Neural crest cell (in vitro differentiated cells): ENCODE results near the gene LRRC59. TPM values are rescaled to one million over a fixed set of nuclear protein-coding genes. Genes with fewer than 3 reads are reported as not detected.
A peak's percentile ranks its signal among the peaks of the same experiment; 100 is the strongest.
"Not testable (repeated sequence)": the region's sequence is repeated elsewhere in the genome, so short reads cannot be mapped to it uniquely, and the experiment has no call there.

Source experiments
- DNase-seq: peaks from one replicate; pipeline ENCODE4 v3.0.0; 2021; ENCODE audit warnings: low read depth, mixed read lengths, low spot score
- H3K27ac Mint-ChIP-seq: one replicate; pipeline ENCODE4 v1.8.0; 2021; ENCODE audit warnings: mild to moderate bottlenecking, mixed read lengths; ENCODE audit not compliant: unreplicated experiment
- H3K27me3 Mint-ChIP-seq: 2 replicates; pipeline ENCODE4 v1.8.0; 2021; ENCODE audit warnings: low read depth, mild to moderate bottlenecking, mixed read lengths
- H3K36me3 Mint-ChIP-seq: 2 replicates; pipeline ENCODE4 v1.8.0; 2021; ENCODE audit warnings: low read depth, mild to moderate bottlenecking, mixed read lengths
- H3K4me1 Mint-ChIP-seq: 2 replicates; pipeline ENCODE4 v1.8.0; 2021; ENCODE audit warnings: mixed read lengths
- H3K4me3 Mint-ChIP-seq: one replicate; pipeline ENCODE4 v1.8.0; 2021; ENCODE audit warnings: mild to moderate bottlenecking, mixed read lengths
- H3K9me3 Mint-ChIP-seq: 2 replicates; pipeline ENCODE4 v1.8.0; 2021; ENCODE audit warnings: mixed read lengths
- CTCF ChIP-seq: fragments of 200-600 bp; sonication (generic); conservative IDR thresholded peaks from 2 replicates; pipeline ENCODE4 v1.5.0; 2021; ENCODE audit warnings: antibody characterized with exemption, mild to moderate bottlenecking
- total RNA-seq: library from RNA; stranded (reverse); gene quantifications from 2 replicates; pipeline ENCODE4 v1.2.1, GENCODE V29; 2021

LRRC59 gene
- total RNA-seq, 1 donor from 2014 or later, result 92.7 TPM

GRCh38 chr17:50344731-50345365 is 52.5 kb downstream of the LRRC59 start:
- Mint-ChIP-seq H3K27ac (no peak overlapping the region), H3K36me3 (no peaks in the 10 kb centered on the region), H3K9me3 (no peaks in the 10 kb centered on the region), H3K4me3 (peak overlapping the region; percentile 75), H3K4me1 (peaks cover 38% of the 10 kb centered on the region), H3K27me3 (peaks cover 10% of the 10 kb centered on the region)
- no peak for DNase-seq
- TF ChIP-seq CTCF, result no peak

GRCh38 chr17:50339381-50339780 is 57.9 kb downstream of the LRRC59 start:
- Mint-ChIP-seq H3K36me3 (peaks cover 2% of the 10 kb centered on the region), H3K4me3 (no peak overlapping the region), H3K9me3 (peaks cover 3% of the 10 kb centered on the region), H3K27me3 (peaks cover 2% of the 10 kb centered on the region), H3K4me1 (peaks cover 2% of the 10 kb centered on the region), H3K27ac (no peak overlapping the region)
- TF ChIP-seq CTCF, result no peak
- no peak for DNase-seq

- no peaks in the 10 kb centered on the region for H3K27me3 Mint-ChIP-seq
- no peak overlapping the region for H3K27ac Mint-ChIP-seq
- no peak for TF ChIP-seq CTCF
- peaks cover 6% of the 10 kb centered on the region for H3K4me1 Mint-ChIP-seq
- DNase-seq, result no peak
- peaks cover 2% of the 10 kb centered on the region for H3K36me3 Mint-ChIP-seq
- H3K9me3 Mint-ChIP-seq, result peaks cover 3% of the 10 kb centered on the region
- H3K4me3 Mint-ChIP-seq, result no peak overlapping the region
Measured at GRCh38 chr17:50338645-50339044, 58.7 kb downstream of the LRRC59 start.

- Mint-ChIP-seq H3K4me1 (peaks cover 10% of the 10 kb centered on the region), H3K4me3 (no peak overlapping the region), H3K9me3 (peaks cover 3% of the 10 kb centered on the region), H3K27me3 (no peaks in the 10 kb centered on the region), H3K27ac (no peak overlapping the region), H3K36me3 (peaks cover 2% of the 10 kb centered on the region)
- TF ChIP-seq CTCF, result no peak
- DNase-seq, result no peak
Measured at GRCh38 chr17:50337956-50338355, 59.4 kb downstream of the LRRC59 start.

GRCh38 chr17:50333291-50334057 is 63.8 kb downstream of the LRRC59 start:
- not testable (repeated sequence) for H3K4me1 Mint-ChIP-seq, DNase-seq, H3K9me3 Mint-ChIP-seq, H3K36me3 Mint-ChIP-seq, H3K27me3 Mint-ChIP-seq
- H3K27ac Mint-ChIP-seq, result peak overlapping the region; percentile 76
- H3K4me3 Mint-ChIP-seq, result peak overlapping the region; percentile 34

GRCh38 chr17:50332196-50332595 is 65.1 kb downstream of the LRRC59 start:
- Mint-ChIP-seq H3K27me3 (no peaks in the 10 kb centered on the region), H3K9me3 (no peaks in the 10 kb centered on the region), H3K27ac (no peak overlapping the region)

More at GRCh38 chr17:50332196-50332595, 65.1 kb downstream of the LRRC59 start:
- no peaks in the 10 kb centered on the region for H3K36me3 Mint-ChIP-seq
- no peak for DNase-seq
- TF ChIP-seq CTCF, result no peak
- H3K4me1 Mint-ChIP-seq, result peaks cover 10% of the 10 kb centered on the region
- H3K4me3 Mint-ChIP-seq, result no peak overlapping the region
